ENCODE data around the gene PPARA.
A peak's percentile ranks its signal among the peaks of the same experiment; 100 is the strongest.

PPARA gene

GRCh38 chr22:46110215-46110614 is 40.1 kb upstream of the PPARA start:
- H3K27ac ChIP-seq: peak overlapping the region; percentile 79
- TF ChIP-seq ZFX (IDR thresholded peaks at IDR 0.05; ENCODE audit: borderline replicate concordance): no peak
- TF ChIP-seq, protein P1, sequence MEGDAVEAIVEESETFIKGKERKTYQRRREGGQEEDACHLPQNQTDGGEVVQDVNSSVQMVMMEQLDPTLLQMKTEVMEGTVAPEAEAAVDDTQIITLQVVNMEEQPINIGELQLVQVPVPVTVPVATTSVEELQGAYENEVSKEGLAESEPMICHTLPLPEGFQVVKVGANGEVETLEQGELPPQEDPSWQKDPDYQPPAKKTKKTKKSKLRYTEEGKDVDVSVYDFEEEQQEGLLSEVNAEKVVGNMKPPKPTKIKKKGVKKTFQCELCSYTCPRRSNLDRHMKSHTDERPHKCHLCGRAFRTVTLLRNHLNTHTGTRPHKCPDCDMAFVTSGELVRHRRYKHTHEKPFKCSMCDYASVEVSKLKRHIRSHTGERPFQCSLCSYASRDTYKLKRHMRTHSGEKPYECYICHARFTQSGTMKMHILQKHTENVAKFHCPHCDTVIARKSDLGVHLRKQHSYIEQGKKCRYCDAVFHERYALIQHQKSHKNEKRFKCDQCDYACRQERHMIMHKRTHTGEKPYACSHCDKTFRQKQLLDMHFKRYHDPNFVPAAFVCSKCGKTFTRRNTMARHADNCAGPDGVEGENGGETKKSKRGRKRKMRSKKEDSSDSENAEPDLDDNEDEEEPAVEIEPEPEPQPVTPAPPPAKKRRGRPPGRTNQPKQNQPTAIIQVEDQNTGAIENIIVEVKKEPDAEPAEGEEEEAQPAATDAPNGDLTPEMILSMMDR (IDR thresholded peaks at IDR 0.05): no peak

DNA sequence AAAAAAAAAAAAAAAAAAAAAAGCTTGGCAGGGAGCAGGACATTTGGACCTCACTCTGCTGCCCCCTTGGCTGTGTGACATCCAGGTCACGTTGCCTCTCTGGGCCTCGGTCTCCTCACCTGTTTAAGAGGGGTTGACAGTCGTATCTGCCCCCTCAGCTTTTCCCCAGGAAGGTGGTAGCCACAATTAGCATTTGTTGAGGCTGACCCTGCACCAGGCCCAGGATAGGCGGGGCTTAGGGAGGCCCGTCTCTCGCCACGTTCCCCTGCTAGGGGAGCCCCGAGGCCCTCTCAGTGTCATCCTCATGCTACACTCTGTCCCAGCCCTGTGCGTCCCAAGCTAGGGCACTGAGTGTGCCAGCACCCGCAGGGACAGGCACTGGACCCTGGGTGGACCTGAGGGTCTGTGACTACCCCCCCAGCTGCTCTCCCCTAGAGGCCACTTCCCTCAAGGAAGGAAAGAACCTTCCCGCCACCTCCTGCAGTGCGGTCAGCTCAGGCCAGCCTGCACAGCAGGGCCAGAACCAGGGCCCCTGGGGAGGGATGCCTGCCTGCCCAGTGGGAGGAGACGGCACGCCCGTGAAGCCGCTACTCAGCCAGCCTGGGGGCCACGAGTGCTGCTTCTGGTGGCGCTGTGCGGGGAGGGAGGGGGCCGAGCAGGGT is 38.5 kb upstream of the PPARA start:
- TF ChIP-seq, protein P1 (IDR thresholded peaks at IDR 0.05): no peak
- TF ChIP-seq ZFX (IDR thresholded peaks at IDR 0.05; ENCODE audit: borderline replicate concordance): no peak
- H3K27ac ChIP-seq: peak overlapping the region; percentile 79

DNA sequence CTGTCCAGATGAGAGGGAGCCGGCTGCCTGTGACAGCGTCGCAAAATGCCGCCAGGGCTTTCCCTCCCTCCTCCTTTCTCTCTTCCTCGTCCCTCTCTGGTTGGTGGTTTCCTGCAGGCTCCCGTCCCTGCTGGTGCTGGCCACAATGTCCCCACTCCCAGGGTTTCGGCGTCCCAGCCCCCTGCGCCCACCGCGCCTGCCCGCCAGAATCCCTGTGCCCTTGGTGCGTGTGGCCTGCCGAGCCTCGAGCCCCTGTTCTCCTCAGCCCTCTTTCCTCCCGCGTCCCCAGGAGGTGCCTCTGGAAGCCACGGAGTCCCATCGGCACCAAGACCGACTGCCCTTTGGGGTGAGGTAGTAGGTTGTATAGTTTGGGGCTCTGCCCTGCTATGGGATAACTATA is 37.9 kb upstream of the PPARA start:
- TF ChIP-seq, protein P1 (IDR thresholded peaks at IDR 0.05): no peak
- no peak for TF ChIP-seq ZFX (IDR thresholded peaks at IDR 0.05; ENCODE audit: borderline replicate concordance)
- peak overlapping the region; percentile 79 for H3K27ac ChIP-seq

DNA sequence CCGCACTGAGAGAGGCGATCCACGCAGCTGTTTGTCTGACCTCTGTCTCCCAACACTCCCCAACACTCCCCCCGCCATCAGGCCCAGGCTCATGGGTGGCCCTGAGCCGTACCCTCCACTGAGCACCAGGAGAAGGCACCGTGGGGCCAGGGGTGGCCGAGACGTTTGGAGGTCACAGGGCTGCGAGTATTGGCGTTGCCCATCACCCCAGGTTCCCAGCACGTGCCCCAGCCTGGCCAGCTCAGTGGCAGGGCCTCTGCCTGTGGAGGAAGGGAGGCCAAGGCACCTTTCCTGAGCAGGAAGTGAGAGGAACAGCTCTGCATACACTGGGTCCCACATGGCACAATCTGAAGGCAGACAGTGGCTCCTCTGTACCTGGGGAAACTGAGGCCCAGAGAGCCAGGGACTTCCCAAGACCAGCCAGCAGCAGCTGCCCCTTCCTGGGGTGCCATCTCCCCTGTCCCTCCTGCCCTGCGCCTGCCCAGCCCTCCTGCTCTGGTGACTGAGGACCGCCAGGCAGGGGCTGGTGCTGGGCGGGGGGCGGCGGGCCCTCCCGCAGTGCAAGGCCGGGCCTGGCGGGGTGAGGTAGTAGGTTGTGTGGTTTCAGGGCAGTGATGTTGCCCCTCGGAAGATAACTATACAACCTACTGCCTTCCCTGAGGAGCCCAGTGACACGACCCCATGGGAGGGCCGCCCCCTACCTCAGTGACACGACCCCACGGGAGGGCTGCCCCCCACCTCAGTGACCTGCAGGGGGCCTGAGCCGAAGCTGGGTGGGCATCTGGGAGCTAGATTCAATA is 37.0 kb upstream of the PPARA start:
- TF ChIP-seq, protein P1 (IDR thresholded peaks at IDR 0.05): no peak
- no peak for TF ChIP-seq ZFX (IDR thresholded peaks at IDR 0.05; ENCODE audit: borderline replicate concordance)
- H3K27ac ChIP-seq: peak overlapping the region; percentile 79

DNA sequence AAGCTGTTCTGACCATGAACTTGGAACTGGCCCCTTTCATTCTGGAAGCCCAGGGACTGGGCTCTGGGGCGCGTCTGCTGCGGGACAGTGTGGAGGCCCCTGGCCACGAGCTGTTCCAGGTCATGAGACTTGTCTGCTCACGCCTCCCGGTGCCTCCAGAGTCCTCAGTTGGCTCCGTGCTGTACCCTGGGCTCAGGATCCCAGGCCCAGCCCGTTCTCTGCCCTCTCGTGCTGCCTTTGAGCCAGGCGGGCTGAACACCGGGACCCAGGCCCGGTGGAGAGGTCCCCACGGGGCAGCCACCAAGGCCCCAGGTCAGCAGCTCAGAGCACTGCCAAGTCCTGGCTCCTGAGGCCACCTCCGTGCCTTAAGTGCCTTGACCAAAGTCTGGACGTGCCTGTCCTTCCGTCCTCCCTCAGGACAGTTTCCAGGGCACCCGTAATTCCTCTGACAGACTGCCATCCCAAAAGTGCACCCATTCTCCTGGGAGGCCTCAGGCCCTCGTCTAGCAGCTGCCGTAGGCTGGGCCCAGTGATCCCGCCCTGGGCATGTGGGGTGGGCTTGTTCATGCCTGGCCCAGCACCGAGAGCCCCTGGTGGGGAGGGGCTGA is 36.3 kb upstream of the PPARA start:
- peak overlapping the region; percentile 79 for H3K27ac ChIP-seq
- no peak for TF ChIP-seq ZFX (IDR thresholded peaks at IDR 0.05; ENCODE audit: borderline replicate concordance)
- TF ChIP-seq, protein P1 (IDR thresholded peaks at IDR 0.05): no peak

DNA sequence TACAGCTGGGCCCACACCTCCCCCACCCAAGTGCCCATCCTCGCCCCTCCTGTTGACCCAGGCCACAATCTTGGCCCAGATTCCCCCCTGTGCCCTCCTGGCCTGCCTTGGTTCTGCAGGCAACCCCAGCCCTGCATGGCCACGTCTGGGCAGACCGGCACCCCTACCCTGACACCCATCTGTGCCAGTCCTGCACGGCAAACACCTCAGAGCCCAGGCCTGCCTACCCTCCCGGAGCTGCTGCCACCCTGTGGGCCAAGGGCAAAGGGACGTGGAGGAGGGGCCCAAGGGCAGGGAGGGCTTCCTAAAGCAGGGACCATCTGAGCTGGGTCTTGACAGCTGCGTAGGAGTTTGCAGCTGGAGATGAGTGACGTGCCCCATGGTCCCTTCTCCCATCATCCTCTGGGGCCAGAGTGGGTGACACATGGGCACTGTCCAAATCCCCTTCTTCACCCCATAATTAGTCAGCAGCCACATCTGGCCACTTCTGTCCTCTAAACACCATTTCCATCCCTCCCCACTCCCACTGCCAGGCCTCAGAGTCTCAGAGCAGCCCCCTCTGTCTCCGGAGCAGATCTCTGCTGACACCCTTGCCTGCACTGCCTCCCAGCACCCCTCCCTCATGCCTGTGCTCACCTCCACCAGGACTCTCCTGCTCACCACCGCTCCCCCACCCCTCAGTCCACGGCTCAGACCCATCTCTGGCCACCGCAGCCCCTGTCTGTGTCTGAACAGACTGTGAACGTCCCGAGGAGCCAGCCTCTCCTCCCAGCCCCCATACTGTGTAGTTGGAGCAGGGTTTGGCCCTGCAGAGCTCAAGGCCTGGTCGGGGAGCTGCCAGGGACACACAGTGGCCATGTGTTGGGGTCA is 35.6 kb upstream of the PPARA start:
- TF ChIP-seq, protein P1 (IDR thresholded peaks at IDR 0.05): peak; percentile 18
- no peak for TF ChIP-seq ZFX (IDR thresholded peaks at IDR 0.05; ENCODE audit: borderline replicate concordance)
- peak overlapping the region; percentile 79 for H3K27ac ChIP-seq
